Measurements from ENCODE around the gene NUDCD3.

DNA sequence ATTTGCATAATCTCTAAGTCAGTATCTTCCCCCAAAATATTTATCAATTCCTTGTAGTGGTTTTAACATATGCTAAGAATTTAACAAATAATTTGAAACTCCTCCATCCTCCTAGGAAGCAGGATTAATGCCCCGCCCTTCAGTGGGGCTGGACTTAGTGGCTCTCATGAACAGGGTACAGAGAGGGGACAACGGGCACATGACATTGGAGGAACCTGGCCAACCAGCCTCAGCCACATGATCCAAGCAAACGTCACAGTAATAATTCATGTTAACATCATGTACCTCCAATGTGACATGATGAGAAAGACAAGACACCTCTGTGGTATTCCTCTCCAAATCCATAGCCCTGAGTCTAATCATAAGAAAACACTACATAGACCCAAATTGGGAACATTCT is 50.5 kb downstream of the NUDCD3 start:
- TF ChIP-seq, protein P1, sequence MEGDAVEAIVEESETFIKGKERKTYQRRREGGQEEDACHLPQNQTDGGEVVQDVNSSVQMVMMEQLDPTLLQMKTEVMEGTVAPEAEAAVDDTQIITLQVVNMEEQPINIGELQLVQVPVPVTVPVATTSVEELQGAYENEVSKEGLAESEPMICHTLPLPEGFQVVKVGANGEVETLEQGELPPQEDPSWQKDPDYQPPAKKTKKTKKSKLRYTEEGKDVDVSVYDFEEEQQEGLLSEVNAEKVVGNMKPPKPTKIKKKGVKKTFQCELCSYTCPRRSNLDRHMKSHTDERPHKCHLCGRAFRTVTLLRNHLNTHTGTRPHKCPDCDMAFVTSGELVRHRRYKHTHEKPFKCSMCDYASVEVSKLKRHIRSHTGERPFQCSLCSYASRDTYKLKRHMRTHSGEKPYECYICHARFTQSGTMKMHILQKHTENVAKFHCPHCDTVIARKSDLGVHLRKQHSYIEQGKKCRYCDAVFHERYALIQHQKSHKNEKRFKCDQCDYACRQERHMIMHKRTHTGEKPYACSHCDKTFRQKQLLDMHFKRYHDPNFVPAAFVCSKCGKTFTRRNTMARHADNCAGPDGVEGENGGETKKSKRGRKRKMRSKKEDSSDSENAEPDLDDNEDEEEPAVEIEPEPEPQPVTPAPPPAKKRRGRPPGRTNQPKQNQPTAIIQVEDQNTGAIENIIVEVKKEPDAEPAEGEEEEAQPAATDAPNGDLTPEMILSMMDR (conservative IDR thresholded peaks at IDR 0.05; ENCODE audit: low read depth, low read length), result no peak
- TF ChIP-seq EZH2 (IDR thresholded peaks at IDR 0.05; ENCODE audit: low read length, unreplicated experiment) (no peak), EZH2phosphoT487 (IDR thresholded peaks at IDR 0.05; ENCODE audit: borderline replicate concordance, low read length) (no peak)

All from PC-3 (cell line).